GM12891 (cell line): Measurements from ENCODE around the gene ROBO1.

ENCODE experiments used
- PAX5 ChIP-seq: IDR thresholded peaks from 2 replicates; pipeline ENCODE4 v1.6.1; 2011; ENCODE audit warnings: low read length, moderate library complexity, mild to moderate bottlenecking; ENCODE audit not compliant: insufficient read depth, severe bottlenecking
- POLR2A ChIP-seq: IDR thresholded peaks from 2 replicates; pipeline ENCODE4 v1.6.1; 2011; ENCODE audit warnings: low read depth, low read length, control low read depth
- POLR2AphosphoS5 ChIP-seq: IDR thresholded peaks from 2 replicates; pipeline ENCODE4 v1.6.1; 2011; ENCODE audit warnings: low read depth, low read length, control low read depth
- POU2F2 ChIP-seq: IDR thresholded peaks from 2 replicates; pipeline ENCODE4 v1.6.1; 2011; ENCODE audit warnings: low read depth, mild to moderate bottlenecking, control low read depth, low read length, moderate library complexity
- TAF1 ChIP-seq: IDR thresholded peaks from 2 replicates; pipeline ENCODE4 v1.6.1; 2011; ENCODE audit warnings: low read depth, low read length, control low read depth

DNA sequence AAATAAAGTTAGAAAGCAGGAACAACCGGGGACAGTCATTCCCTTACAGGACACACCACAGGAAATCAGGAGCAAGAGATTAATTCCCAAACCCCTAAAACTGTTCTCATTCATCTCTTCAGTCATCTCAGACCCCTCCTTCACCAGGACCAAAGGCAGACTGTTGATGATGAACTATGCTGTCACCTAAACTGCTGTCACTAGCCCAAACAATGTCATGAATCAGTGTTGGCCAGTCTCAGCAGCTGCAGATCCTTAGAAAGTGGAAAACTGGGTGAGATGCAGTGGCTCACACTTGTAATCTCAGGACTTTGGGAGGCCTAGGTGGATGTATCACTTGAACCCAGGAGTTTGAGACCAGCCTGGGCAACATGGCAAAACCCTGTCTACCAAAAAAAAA, 909.6 kb downstream of the ROBO1 start:
- no peak for TF ChIP-seq POLR2AphosphoS5
- no peak for TF ChIP-seq POU2F2
- no peak for TF ChIP-seq POLR2A
- no peak for TF ChIP-seq PAX5
- TF ChIP-seq TAF1, result no peak
